ENCODE data around the gene CYTH1. TPM values are rescaled to one million over a fixed set of nuclear protein-coding genes. Genes with fewer than 3 reads are reported as not detected.
"Not testable (repeated sequence)": the region's sequence is repeated elsewhere in the genome, so short reads cannot be mapped to it uniquely, and the experiment has no call there.

The CYTH1 gene
- polyA plus RNA-seq, 2 donors: 36.0 to 52.8 TPM

DNA sequence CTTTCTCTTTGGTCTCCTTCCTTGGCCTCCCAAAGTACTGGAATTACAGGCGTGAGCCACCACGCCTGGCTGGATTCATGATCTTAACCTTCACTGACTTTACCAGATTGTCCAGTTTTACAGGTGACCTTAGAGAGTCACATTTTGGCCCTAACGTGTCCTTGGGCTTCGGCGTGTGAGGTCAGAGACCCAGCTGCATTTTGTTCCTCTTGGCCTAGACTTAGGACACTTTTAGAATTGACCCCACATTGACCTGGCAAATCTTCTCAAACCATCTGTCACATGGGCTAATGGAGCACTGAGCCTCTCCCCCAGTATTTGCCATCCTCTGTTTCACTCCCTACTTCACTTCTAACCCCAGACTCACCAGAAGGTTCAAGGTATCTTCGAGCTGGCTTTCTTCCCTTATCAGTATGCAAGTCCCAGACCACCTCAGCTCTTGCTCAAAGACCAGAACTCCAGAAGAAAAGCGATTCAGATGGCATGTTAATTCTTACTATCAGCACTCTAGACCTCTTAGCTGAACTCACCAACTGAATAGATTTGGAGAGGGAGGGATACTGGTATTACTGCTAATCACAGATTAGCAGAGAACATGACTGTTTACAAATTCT, 1.7 kb upstream of the CYTH1 start:
- 63 to 66% methylated on average over 7 of the region's 7 CpGs for whole genome bisulfite sequencing, 2 donors
- H3K27ac ChIP-seq (ENCODE audit: low read depth in 2 of 2, low read length in 1 of 2): peak overlapping the region; percentile 97 to 98
- no peaks in the 10 kb centered on the region for H3K9me3 ChIP-seq (ENCODE audit: control insufficient read depth in 2 of 2, insufficient read depth in 1 of 2, low read depth in 1 of 2, low read length in 1 of 2)
- no peaks in the 10 kb centered on the region for H3K36me3 ChIP-seq (ENCODE audit: control insufficient read depth in 2 of 2, insufficient read depth in 2 of 2, low read length in 1 of 2)
- peaks cover 0 to 19% of the 10 kb centered on the region in 2 donors for H3K4me1 ChIP-seq (ENCODE audit: control insufficient read depth in 2 of 2, insufficient read depth in 2 of 2, low read length in 1 of 2)
- no peak overlapping the region for H3K4me3 ChIP-seq (ENCODE audit: low read depth in 1 of 2, low read length in 2 of 2)
- H3K27me3 ChIP-seq (ENCODE audit: control insufficient read depth in 1 of 2, insufficient read depth in 2 of 2, low read length in 2 of 2): no peaks in the 10 kb centered on the region

DNA sequence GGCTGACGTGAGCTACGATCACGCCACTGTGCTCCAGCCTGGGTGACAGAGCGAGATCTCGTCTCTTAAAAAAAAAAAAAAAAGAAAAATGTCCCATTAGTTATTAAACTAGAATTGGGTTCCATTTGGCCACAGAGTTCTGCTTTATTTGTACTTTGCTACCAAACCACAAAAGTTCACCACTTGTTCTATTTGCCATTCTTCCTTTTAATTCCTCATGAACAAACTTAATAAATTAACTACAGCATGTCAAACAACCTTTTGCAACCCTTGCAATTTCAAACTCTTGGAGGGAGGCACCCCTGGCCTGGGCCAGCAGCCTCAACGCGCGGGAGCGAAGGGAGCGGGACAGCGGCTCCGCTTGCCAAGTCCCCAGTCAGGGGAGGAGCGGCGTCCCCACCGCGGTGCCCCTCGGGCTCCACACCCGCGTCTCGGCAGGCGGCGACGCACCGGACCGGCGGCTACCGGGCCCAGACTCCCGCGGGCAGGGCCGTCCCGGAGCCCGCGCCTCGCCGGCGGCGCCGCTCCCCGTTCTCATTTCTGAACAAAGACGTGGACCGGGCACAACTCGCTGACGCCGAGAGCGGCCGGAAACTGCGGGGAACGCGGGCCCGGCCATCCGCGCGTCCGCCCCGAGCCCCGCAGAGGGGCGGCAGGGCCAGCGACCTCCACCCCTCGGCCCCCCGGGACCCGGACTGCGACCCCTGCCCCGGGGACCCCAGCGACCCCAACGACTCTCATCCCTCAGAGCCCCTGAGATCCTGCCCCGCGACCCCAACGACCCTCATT, 775 bp downstream of the CYTH1 start:
- Histone ChIP-seq H3K27me3 (ENCODE audit: control insufficient read depth in 1 of 2, insufficient read depth in 2 of 2, low read length in 2 of 2) (no peaks in the 10 kb centered on the region), H3K9me3 (ENCODE audit: control insufficient read depth in 2 of 2, insufficient read depth in 1 of 2, low read depth in 1 of 2, low read length in 1 of 2) (no peaks in the 10 kb centered on the region), H3K27ac (ENCODE audit: low read depth in 2 of 2, low read length in 1 of 2) (peak overlapping the region; percentile 95 to 97), H3K4me3 (ENCODE audit: low read depth in 1 of 2, low read length in 2 of 2) (peak overlapping the region; percentile 84 to 87), H3K36me3 (ENCODE audit: control insufficient read depth in 2 of 2, insufficient read depth in 2 of 2, low read length in 1 of 2) (no peaks in the 10 kb centered on the region), H3K4me1 (ENCODE audit: control insufficient read depth in 2 of 2, insufficient read depth in 2 of 2, low read length in 1 of 2) (peaks cover 0 to 14% of the 10 kb centered on the region in 2 donors)
- 2% methylated on average over 41 to 68 of the region's 68 CpGs for whole genome bisulfite sequencing, 2 donors

DNA sequence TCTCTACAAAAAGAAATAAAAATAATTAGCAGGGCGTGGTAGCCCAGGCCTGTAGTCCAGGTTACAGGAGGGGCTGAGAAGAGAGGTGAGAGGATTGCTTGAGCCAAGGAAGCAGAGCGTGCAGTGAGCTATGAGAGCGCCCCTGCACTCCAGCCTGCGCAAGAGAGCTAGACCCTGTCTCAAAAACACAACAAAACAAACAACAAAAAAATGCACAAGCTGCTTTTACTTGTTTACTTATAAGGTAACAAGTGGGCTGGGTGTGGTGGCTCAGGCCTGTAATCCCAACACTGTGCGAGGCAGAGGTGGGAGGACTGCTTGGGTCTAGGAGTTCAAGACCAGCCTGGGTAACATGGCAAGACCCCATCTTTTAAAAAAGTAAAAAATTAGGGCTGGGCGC, 1.7 kb downstream of the CYTH1 start:
- Histone ChIP-seq H3K4me3 (ENCODE audit: low read depth in 1 of 2, low read length in 2 of 2) (peak overlapping the region; percentile 24 to 33), H3K36me3 (ENCODE audit: control insufficient read depth in 2 of 2, insufficient read depth in 2 of 2, low read length in 1 of 2) (no peaks in the 10 kb centered on the region), H3K4me1 (ENCODE audit: control insufficient read depth in 2 of 2, insufficient read depth in 2 of 2, low read length in 1 of 2) (peaks cover 0 to 14% of the 10 kb centered on the region in 2 donors), H3K9me3 (ENCODE audit: control insufficient read depth in 2 of 2, insufficient read depth in 1 of 2, low read depth in 1 of 2, low read length in 1 of 2) (no peaks in the 10 kb centered on the region), H3K27me3 (ENCODE audit: control insufficient read depth in 1 of 2, insufficient read depth in 2 of 2, low read length in 2 of 2) (no peaks in the 10 kb centered on the region), H3K27ac (ENCODE audit: low read depth in 2 of 2, low read length in 1 of 2) (peak overlapping the region; percentile 96 to 97)
- 59 to 63% methylated on average over 6 of the region's 6 CpGs for WGBS, 2 donors

DNA sequence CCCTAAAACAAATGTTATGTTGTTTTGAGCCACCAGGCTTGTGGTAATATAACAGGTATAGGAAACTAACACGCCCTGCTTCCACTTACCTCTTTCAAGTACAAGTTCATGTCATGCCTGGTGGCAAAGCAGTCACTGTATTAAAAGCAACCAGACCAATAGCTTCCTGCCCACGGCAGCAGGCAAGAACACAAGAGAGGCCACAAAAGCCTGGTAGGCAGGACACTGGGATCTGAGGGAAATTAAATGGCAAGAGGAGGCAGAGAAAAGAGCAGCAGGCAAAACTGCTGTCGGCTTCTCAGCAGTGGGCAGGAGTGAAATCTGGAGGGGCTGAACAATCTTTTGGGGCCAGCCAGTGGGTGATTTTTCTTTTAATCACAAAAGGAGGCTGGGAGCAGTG, 2.2 kb downstream of the CYTH1 start:
- Histone ChIP-seq H3K4me3 (ENCODE audit: low read depth in 1 of 2, low read length in 2 of 2) (peak overlapping the region; percentile 24 to 33), H3K27ac (ENCODE audit: low read depth in 2 of 2, low read length in 1 of 2) (peak overlapping the region; percentile 96 to 97), H3K4me1 (ENCODE audit: control insufficient read depth in 2 of 2, insufficient read depth in 2 of 2, low read length in 1 of 2) (peaks cover 0 to 14% of the 10 kb centered on the region in 2 donors), H3K9me3 (ENCODE audit: control insufficient read depth in 2 of 2, insufficient read depth in 1 of 2, low read depth in 1 of 2, low read length in 1 of 2) (no peaks in the 10 kb centered on the region), H3K36me3 (ENCODE audit: control insufficient read depth in 2 of 2, insufficient read depth in 2 of 2, low read length in 1 of 2) (no peaks in the 10 kb centered on the region), H3K27me3 (ENCODE audit: control insufficient read depth in 1 of 2, insufficient read depth in 2 of 2, low read length in 2 of 2) (no peaks in the 10 kb centered on the region)
- WGBS, 2 donors: 26 to 28% methylated on average over 3 of the region's 3 CpGs

DNA sequence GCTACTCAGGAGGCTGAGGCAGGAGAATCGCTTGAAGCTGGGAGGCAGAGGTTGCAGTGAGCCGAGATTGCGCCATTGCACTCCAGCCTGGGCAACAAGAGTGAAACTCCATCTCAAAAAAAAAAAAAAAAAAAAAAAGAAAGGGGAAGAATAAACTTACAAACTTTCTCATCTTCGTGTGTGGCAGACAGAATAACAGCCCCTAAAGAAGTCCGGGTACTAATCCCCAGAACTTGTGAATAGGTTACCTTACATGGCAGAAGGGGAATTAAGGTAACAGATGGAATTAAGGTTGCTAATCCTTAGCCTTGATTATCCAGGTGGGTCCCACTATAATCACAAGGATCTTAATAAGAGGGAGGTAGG, 2.8 kb downstream of the CYTH1 start:
- H3K4me3 ChIP-seq (ENCODE audit: low read depth in 1 of 2, low read length in 2 of 2); H3K36me3 ChIP-seq (ENCODE audit: control insufficient read depth in 2 of 2, insufficient read depth in 2 of 2, low read length in 1 of 2); H3K9me3 ChIP-seq (ENCODE audit: control insufficient read depth in 2 of 2, insufficient read depth in 1 of 2, low read depth in 1 of 2, low read length in 1 of 2); H3K27me3 ChIP-seq (ENCODE audit: control insufficient read depth in 1 of 2, insufficient read depth in 2 of 2, low read length in 2 of 2): not testable (repeated sequence)
- H3K27ac ChIP-seq (ENCODE audit: low read depth in 2 of 2, low read length in 1 of 2): peak overlapping the region; percentile 96 to 97
- H3K4me1 ChIP-seq (ENCODE audit: control insufficient read depth in 2 of 2, insufficient read depth in 2 of 2, low read length in 1 of 2): peaks cover 0 to 15% of the 10 kb centered on the region in 2 donors
- 66 to 67% methylated on average over 5 of the region's 5 CpGs for whole genome bisulfite sequencing, 2 donors

DNA sequence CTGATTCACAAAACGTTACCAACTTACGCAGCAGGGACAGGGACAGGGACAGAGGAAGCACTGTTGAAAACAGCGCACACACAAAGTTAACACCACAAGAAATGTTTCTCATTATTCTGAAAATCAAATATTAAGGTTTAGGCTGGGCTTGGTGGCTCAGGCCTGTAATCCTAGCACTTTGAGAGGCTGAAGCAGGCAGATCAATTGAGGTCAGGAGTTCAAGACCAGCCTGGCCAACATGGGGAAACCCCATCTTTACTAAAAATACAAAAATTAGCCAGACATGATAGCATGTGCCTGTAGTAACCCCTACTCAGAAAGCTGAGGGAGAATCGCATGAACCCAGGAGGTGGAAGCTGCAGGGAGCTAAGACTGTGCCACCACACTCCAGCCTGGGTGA, 4.2 kb downstream of the CYTH1 start:
- Histone ChIP-seq H3K27me3 (ENCODE audit: control insufficient read depth in 1 of 2, insufficient read depth in 2 of 2, low read length in 2 of 2) (no peaks in the 10 kb centered on the region), H3K4me3 (ENCODE audit: low read depth in 1 of 2, low read length in 2 of 2) (no peak overlapping the region), H3K27ac (ENCODE audit: low read depth in 2 of 2, low read length in 1 of 2) (no peak overlapping the region), H3K36me3 (ENCODE audit: control insufficient read depth in 2 of 2, insufficient read depth in 2 of 2, low read length in 1 of 2) (no peaks in the 10 kb centered on the region), H3K9me3 (ENCODE audit: control insufficient read depth in 2 of 2, insufficient read depth in 1 of 2, low read depth in 1 of 2, low read length in 1 of 2) (no peaks in the 10 kb centered on the region), H3K4me1 (ENCODE audit: control insufficient read depth in 2 of 2, insufficient read depth in 2 of 2, low read length in 1 of 2) (peaks cover 0 to 13% of the 10 kb centered on the region in 2 donors)
- WGBS, 2 donors: 82 to 86% methylated on average over 4 of the region's 4 CpGs

DNA sequence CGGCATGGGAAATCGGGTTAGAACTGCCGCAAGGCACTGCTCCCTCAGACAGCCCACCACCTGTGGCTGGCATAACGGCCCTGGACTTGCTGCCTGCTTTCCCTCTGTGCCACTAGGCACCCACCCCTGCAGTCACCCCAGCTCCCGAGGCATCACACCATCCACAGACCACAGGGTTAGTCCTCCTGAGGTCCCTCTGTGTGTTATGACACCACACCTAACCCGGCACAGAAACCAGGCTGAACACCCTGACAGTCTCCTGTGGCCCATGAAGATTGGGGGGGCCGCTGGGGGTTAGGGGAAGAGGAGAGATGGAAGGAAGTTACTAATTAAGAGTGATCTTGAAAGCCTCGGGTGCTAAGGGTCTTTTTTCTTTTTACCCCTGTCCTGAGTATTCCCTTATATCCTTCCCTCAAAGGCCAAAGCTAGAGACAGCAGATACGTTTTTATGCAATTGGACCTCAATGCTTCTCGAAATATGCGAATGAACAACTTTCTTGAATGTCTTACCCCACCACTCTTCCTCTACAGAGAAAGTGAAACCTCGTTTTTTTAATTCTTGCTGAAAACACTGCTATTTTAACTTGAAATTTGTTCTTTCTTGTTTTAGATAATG, 7.0 kb downstream of the CYTH1 start:
- H3K27me3 ChIP-seq (ENCODE audit: control insufficient read depth in 1 of 2, insufficient read depth in 2 of 2, low read length in 2 of 2): no peaks in the 10 kb centered on the region
- H3K9me3 ChIP-seq (ENCODE audit: control insufficient read depth in 2 of 2, insufficient read depth in 1 of 2, low read depth in 1 of 2, low read length in 1 of 2): no peaks in the 10 kb centered on the region
- WGBS, 2 donors: 29 to 46% methylated on average over 12 of the region's 12 CpGs
- H3K27ac ChIP-seq (ENCODE audit: low read depth in 2 of 2, low read length in 1 of 2): peak overlapping the region; percentile 85 to 88
- H3K4me3 ChIP-seq (ENCODE audit: low read depth in 1 of 2, low read length in 2 of 2): peak overlapping the region in 1 of 2 donors; percentile 8
- no peaks in the 10 kb centered on the region for H3K36me3 ChIP-seq (ENCODE audit: control insufficient read depth in 2 of 2, insufficient read depth in 2 of 2, low read length in 1 of 2)
- H3K4me1 ChIP-seq (ENCODE audit: control insufficient read depth in 2 of 2, insufficient read depth in 2 of 2, low read length in 1 of 2): peaks cover 0 to 9% of the 10 kb centered on the region in 2 donors

DNA sequence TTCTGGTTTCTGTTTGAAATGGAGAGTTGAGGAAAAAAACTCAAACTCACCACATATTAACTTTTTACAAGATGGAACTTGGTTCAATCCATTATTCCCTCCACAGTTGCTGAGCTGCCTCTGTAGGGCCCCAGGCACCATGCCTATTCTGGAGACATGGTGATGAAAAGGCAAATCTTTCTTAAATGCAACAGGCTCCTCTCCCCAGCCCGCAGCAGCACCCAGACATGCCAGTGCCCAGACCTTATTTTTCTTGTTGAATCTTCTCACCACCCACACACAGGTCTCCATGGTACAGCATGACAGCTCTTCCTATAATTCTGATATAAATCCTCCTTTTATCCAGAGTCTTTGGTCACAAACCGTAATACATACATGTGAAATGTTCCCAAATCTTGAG, 7.6 kb downstream of the CYTH1 start:
- H3K4me1 ChIP-seq (ENCODE audit: control insufficient read depth in 2 of 2, insufficient read depth in 2 of 2, low read length in 1 of 2): peaks cover 0 to 3% of the 10 kb centered on the region in 2 donors
- 25 to 38% methylated on average over 2 of the region's 2 CpGs for WGBS, 2 donors
- H3K4me3 ChIP-seq (ENCODE audit: low read depth in 1 of 2, low read length in 2 of 2): no peak overlapping the region

DNA sequence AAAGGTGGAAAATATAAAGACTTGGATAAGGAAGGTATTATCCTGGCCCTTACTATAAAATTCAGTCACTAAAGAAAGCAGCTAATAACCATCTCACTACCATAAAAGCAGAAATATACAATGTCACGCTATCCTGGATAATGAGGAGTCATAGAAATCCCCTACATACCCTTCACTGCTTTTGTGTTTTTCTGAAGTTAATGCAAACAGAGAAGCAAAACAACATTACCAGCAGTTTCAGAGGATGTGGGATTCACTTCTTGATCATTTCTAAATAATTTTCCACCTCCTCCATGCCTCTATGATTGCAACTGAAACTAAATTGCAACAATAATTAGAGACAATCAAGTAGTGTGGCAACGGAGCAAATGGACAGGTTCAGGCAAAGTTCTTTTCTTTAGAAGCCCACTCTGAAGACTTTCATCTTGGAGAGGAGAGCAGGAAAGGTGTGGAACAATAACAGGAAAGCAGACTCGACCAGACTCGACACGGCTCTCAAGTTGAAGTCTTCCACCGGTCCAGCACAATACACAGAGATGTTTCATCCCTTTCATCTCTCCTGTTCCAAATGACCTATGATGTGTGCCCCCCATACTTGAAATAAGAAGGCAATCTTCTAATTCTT, 10.2 kb downstream of the CYTH1 start:
- no peaks in the 10 kb centered on the region for H3K9me3 ChIP-seq (ENCODE audit: control insufficient read depth in 2 of 2, insufficient read depth in 1 of 2, low read depth in 1 of 2, low read length in 1 of 2)
- 32 to 38% methylated on average over 6 of the region's 6 CpGs for WGBS, 2 donors
- H3K27ac ChIP-seq (ENCODE audit: low read depth in 2 of 2, low read length in 1 of 2): peak overlapping the region; percentile 62 to 70

More for the DNA sequence above, 7.6 kb downstream of the CYTH1 start:
- Histone ChIP-seq H3K36me3 (ENCODE audit: control insufficient read depth in 2 of 2, insufficient read depth in 2 of 2, low read length in 1 of 2) (no peaks in the 10 kb centered on the region), H3K27ac (ENCODE audit: low read depth in 2 of 2, low read length in 1 of 2) (peak overlapping the region; percentile 84 to 85), H3K27me3 (ENCODE audit: control insufficient read depth in 1 of 2, insufficient read depth in 2 of 2, low read length in 2 of 2) (no peaks in the 10 kb centered on the region), H3K9me3 (ENCODE audit: control insufficient read depth in 2 of 2, insufficient read depth in 1 of 2, low read depth in 1 of 2, low read length in 1 of 2) (no peaks in the 10 kb centered on the region)

More for the DNA sequence above, 10.2 kb downstream of the CYTH1 start:
- no peaks in the 10 kb centered on the region for H3K36me3 ChIP-seq (ENCODE audit: control insufficient read depth in 2 of 2, insufficient read depth in 2 of 2, low read length in 1 of 2)
- H3K4me3 ChIP-seq (ENCODE audit: low read depth in 1 of 2, low read length in 2 of 2): no peak overlapping the region
- no peaks in the 10 kb centered on the region for H3K27me3 ChIP-seq (ENCODE audit: control insufficient read depth in 1 of 2, insufficient read depth in 2 of 2, low read length in 2 of 2)
- H3K4me1 ChIP-seq (ENCODE audit: control insufficient read depth in 2 of 2, insufficient read depth in 2 of 2, low read length in 1 of 2): peaks cover 0 to 3% of the 10 kb centered on the region in 2 donors
